ENCODE measurements around the gene GNAS.
"Not testable (repeated sequence)": the region's sequence is repeated elsewhere in the genome, so short reads cannot be mapped to it uniquely, and the experiment has no call there.

Gene GNAS

GRCh38 chr20:58852543-58853271 lies at the start of gene GNAS:
Gene GNAS (plus strand): TSS chr20:58852716.
- DNase-seq: peak; percentile 5

DNA sequence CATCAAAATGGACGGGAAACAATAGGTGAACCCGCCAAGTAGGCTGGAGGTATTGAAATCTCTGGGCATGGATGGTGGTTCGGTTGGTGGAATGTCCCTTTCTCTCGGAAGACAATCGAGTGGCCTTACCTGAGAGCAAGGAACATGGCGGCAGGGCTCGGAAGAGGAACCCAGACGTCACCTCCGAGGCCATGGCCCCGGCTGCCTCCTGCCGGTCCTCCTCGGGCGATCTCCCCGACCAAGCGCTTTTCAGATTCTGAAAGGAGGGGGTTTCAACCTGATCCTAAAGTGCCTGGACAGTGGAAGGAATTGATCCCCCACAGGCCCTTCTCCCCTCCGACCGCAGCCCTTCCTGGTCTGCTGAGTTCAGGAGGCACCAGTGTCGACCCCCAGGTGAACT lies 49.0 kb upstream of the GNAS start:
- no peak for DNase-seq

DNA sequence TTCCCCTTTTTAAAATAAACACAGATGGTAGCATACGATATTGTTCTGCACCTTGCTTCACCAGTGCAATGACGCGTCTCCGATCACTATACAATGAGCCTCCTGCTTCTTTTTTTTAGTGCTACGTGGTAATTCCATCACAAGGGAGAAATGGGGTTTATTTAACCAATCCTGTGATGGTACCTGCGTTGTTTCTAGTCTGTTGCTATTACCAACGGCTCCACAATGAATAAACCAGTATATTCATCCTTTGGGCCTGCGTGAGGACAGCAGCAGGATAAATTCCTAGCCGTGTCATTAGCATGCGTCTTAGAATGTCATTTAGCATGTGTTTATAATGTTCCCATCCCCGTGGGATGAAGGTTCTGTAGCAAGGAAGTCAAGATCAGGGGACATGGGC lies 44.7 kb upstream of the GNAS start:
- no peak for DNase-seq

DNA sequence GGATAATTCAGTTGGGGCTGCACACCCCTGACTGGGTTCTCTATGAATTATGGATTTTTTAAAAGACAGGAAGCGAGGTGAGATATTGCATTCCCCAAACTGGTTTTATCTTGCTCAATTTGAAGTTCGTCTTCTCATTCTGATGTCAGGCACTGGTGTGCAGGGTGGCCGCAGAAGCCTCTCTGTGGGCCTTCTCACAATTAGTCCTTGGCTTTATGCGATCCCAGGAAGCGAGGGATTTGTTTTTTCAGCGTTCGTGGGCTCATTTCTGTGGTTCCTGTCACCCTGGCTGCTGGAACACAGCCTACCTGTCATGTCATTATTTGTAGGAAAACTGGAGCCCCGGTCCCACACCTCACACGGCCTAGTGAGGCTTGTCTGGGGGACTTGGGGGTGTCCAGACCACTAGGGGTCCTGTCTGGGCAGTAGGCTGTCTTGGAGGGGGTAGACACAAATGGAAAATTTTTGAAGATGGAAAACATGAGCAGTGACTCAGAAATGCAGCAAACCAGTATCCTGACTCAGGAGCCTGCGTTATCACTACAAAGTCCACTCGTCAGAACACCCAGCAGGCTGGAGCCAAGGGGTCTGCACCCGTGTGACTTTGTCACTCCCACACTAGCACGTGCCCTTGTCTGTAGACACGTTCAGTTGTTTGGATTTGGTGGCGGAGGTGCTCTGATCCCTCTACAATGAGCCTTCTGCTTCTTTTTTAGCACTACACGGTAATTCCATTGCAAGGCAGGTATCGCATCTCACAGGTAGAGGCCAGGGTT lies 44.1 kb upstream of the GNAS start:
- no peak for DNase-seq

DNA sequence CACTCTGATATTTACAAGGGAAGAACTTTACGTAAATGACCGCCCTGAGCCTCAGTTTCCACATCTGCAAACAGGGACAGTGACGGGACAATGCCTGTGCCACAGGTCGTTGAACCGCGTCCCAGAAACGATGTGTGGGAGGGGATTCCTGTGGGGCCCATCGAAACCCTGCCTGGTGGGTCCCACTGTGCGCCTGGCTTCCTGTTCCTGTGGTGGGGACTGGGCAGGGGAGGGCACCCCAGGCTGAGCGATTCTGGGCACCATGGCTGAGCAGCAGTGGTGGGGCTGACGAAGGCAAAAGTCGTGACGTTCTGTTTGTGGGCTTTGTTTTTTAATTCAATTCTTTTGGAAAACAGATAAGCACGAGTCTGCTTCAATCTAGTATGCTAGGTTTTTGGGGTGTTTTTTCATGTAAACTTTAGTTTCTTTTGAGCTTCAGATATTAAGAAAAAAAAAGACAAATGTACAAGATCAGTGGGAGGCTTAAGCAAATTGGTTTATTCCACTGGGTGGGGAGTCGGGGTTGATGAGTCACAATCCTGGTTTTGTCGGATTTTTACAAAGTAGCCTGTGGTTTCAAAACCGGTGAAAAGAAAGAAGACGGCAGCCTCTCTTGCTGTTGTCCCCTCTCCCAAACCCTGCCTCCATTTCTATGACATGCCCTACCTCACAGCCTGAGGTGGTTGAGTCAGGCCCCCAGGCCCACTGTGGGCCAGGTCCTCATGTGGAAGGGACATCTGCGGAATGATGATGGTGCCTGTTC lies 42.2 kb upstream of the GNAS start:
- DNase-seq: no peak

GRCh38 chr20:58810879-58811250 lies 41.7 kb upstream of the GNAS start:
- no peak for DNase-seq

DNA sequence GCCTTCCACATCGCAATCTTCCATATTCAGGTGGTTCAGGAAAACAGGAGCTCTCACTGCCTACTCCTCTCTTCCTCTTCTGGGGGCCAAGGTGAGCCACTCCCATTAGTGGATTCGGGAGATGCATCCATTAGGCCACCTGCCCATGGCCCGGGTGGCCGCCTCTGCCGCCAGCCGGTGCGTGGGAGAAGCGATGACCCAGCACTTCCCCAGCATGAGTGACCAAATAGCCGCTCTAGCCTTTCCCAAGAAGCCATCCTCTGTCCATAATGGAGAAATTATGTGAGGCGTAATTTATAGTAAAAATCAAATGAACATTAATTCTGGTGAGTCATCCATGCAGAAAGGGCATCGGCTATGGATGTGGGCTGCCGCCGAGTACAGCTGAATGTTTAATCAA lies 41.2 kb upstream of the GNAS start:
- DNase-seq: no peak

DNA sequence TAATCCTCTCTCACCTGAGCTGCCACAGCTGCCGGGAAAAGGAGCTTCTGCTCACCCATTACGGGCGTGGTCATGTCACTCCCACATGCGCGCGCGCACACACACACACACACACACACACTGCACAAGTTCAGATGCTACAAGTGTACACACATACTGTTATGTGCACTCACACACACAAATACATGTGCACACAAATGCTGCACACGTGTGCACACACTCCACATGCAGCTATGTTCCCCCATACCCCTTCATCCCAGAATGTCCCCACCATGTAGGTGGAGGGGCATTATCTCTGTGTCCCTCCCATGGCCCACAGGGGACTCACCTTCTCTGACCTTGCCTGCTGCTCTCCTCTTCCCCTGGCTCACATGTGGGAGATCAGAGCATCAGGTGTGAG lies 39.1 kb upstream of the GNAS start:
- no peak for DNase-seq

DNA sequence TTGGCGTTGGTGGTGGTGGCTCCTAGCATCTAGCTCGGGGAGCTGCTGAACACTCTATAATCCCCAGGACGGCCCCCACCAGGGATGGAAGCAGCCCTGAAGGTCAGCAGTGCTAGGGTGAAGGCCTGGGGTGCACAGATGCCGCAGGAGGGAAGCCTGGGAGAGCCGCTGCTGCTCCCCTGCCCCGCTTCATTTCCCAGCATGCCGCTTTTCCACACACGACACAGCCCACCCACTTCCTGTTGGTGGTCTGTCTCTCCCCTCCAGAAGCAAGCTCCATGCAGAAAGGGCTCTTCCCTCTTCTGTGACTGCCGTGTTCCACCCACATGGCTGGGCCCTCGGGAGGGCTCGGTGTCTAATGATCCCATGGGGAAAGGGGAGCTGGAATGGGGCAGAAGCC lies 37.1 kb upstream of the GNAS start:
- no peak for DNase-seq

DNA sequence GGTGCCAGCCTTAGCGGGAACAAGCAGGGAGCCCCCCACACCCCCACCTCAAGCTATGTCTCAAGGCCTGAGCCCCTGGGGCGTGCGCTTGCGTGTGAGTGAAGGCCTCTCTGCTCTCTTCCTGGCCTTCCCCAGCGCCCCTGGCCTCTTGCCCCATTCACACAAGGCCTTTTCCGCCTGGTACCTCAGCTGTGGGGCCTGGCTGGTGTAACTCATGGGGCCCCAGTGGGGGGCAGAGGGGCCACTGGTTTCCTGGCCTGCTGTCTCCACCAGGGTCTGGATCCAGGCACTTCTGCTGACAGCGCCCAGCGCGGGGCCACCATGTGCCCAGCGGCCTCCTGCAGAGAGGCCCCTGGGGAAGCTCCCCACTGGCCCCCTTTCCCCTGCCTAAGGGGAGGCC lies 36.5 kb upstream of the GNAS start:
- DNase-seq: no peak

DNA sequence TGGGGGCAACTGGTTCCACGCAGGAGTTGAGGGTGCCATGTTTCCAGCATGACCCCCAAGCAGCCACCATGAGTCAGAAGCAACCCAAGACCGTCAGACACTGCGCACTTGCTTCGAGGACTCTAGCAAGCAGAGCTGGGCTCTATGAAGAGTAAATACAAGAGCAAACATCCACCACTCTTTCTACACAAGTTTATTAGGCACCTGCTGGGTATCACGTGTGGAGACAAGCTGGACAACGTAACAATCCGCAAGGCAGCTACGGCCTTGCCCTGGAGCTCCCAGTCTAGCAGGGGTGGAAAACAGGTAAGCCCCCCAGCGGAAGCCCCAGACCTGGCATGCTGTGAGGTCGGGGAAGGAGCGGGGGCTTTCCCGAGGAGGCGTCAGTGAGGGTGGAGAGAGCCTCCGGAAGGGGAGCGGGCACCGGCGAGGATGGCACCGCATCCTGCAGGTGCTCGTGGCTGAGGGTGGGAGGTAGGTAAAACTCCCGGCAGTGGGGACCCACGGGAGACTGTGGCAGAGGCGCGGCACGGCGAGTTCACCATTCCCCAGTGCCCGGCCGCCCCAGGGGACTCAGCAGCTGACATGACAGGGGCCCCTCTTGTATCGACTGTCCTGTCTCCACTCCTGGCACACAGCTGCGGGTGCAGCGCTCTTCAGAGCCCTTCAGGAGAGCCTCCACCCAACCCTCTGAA lies 35.4 kb upstream of the GNAS start:
- no peak for DNase-seq

- DNase-seq: no peak
Measured at GRCh38 chr20:58817748-58818147, 34.8 kb upstream of the GNAS start.

DNA sequence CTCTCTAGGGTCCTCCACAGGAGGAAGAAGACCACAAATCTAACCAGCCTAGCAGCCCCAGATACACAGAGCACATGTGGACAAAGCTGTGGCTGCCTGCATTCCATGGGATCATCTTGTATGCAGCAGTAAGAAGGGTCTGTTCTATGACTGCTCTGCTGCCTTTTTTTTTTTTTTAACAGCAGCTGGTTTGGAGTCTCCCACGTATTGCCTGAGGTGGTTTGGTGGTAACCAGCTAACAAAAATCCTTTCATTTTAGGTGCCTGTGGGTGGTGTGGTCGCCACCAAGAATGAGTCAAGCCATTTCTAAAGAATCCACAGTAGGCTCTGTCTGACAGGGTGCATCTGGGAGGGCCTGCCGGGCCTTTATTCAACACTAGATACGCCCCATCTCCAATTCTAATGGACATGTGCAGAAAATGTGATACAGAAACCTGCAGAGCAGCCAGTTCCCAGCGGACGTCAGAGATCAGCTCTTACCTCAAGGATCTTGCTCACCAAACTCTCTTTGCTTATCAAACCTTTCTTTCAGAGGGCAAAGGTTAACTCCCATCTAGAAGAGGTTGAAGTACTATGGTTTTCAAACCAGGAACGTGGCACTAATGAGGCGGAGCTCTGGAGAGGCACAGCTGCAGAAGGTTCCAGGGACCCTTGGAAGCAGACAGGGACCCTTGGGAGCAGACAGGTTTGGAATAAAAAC lies 33.8 kb upstream of the GNAS start:
- no peak for DNase-seq

DNA sequence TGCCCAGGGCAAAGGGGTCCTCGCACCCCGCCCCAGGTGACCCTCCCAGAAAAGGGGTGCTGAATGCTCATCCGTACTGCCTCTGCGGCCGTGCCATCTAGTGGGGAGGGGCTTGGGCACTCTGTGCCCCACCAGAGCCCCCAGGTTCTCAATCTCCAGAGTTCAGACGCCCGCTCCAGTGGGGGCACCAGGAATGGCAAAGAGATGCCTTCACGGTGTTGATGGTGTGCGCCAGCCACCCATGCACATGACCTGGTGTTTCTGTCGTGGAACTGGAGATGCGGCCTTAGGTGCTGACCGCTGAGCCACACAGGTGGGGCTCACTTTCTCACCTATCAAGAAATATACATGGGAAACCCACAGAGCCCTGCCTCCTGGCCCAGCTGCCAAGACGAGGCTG lies 32.6 kb upstream of the GNAS start:
- no peak for DNase-seq

- not testable (repeated sequence) for DNase-seq
Measured at GRCh38 chr20:58820515-58820914, 32.0 kb upstream of the GNAS start.

DNA sequence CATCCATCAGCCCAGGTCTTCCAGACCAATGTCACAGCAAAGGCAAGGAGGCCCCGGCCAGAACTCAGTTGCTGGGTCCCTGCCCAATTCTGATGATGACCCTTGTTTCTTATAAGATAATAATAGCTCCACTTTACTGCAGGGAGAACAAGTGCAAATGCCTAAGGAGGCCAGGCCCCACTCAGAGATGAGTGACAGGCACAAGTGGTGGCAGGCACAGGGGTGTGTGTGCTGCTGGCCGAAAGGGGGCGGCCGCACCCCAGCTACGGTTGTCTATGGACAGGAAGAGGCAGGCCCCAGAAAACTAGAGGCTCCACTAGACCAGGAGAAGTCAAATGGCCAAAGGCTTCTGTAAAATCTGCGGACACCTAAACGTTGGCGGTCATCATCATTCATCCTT lies 30.4 kb upstream of the GNAS start:
- DNase-seq: no peak

DNA sequence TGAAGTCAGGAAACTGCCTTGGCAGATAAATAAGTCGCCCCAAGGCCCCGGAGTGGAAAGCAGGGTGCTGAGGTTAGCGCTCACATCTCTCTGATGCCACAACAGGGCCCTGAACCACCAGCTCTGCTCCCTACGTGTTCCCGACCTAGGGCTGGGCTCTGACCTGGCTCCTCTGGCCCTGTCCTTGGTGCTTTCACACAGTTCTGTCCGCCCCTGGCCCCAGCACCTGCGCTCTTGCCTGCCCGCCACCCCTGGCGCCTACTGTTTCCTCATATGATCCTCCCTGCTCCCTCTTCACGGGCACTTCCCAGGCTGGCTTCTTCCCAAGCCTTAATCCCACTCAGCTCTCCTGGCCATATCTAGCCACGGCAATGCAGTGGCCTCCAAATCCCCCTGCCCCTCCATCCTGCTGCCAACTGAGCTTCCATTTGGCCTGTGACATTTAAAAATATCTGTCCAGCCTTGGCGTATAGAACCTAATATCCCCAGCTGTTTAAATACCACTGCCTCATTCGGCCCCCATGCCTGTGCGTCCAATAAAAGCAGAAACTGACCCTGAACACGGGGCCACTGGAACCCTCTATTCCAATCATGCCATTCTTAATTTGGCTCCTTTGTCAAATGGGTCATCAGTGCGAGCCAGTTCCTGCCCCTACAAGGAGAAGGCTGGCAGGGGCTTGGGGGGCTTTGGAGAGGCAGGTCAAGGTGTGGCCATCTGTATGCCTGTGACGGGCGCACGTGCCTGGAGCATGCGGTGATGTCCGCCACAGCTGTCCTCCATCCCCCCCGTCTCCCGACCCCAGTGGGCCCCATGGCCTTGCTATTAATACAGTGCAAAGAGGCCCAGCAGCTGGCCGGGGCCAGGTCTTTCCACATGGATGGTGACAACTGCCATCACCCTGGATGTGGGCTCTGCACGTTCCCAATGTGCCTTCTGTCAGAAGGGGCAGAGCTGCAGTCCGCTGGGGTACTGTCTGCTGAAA lies 29.5 kb upstream of the GNAS start:
- no peak for DNase-seq

- DNase-seq: no peak
Measured at GRCh38 chr20:58824843-58825242, 27.7 kb upstream of the GNAS start.

DNA sequence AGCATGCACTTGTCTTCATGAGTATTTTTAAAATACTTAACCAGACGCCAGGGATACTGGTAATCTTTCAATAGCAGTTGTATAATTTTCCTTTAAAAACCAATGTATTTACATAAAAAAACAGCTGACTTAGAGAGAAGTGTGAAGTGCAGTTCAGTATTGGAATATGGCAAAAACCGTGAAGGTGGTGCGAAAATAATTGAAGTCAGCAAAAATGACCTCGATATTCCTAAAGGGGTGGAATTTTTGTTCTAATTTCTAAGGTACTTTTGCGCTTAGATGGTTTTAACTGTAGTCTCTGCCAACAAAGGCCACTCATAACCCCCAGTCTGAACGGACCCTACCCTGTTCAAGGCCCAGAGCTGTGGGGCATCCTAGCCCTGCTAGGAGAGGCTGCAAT lies 27.1 kb upstream of the GNAS start:
- DNase-seq: no peak

DNA sequence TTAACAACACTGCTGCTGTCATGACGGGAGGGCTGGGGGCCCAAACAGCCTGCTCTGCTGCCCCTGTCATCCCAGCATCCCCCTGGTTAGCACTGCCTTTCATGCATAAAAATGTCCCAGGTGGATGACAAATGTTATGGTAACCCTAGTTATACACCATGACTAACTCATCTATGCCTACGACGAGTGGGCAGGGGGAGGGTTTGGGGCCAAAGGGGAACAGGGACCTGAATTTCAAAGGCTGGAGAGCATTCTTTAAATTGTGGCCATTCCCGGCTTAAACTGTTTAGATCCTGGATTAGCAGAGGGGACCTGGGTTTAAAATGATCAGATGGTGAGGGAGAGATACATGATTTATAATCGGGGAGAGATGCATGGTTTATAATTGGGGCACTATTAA lies 26.2 kb upstream of the GNAS start:
- DNase-seq: no peak

GRCh38 chr20:58828136-58828535 lies 24.4 kb upstream of the GNAS start:
- no peak for DNase-seq
